Measurements from ENCODE around the gene ATP2B2.

Gene ATP2B2

GRCh38 chr3:10524270-10524669, 18.9 kb upstream of the ATP2B2 start:
- no peak for TF ChIP-seq CTCF (IDR thresholded peaks at IDR 0.05; ENCODE audit: insufficient read depth, low read depth, low read length, missing control alignments)
- no peak for DNase-seq (ENCODE audit: low read depth)

GRCh38 chr3:10523561-10523960, 18.2 kb upstream of the ATP2B2 start:
- DNase-seq (ENCODE audit: low read depth), result no peak
- no peak overlapping the region for H3K4me3 ChIP-seq (ENCODE audit: low read length)
- TF ChIP-seq CTCF (IDR thresholded peaks at IDR 0.05; ENCODE audit: insufficient read depth, low read depth, low read length, missing control alignments), result no peak

More at GRCh38 chr3:10524270-10524669, 18.9 kb upstream of the ATP2B2 start:
- no peak overlapping the region for H3K4me3 ChIP-seq (ENCODE audit: low read length)

- no peak for TF ChIP-seq CTCF (IDR thresholded peaks at IDR 0.05; ENCODE audit: insufficient read depth, low read depth, low read length, missing control alignments)
- H3K4me3 ChIP-seq (ENCODE audit: low read length), result no peak overlapping the region
- no peak for DNase-seq (ENCODE audit: low read depth)
Measured at GRCh38 chr3:10522646-10523303, 17.4 kb upstream of the ATP2B2 start.

GRCh38 chr3:10521772-10522441, 16.5 kb upstream of the ATP2B2 start:
- TF ChIP-seq CTCF (IDR thresholded peaks at IDR 0.05; ENCODE audit: insufficient read depth, low read depth, low read length, missing control alignments), result no peak
- no peak overlapping the region for H3K4me3 ChIP-seq (ENCODE audit: low read length)
- DNase-seq (ENCODE audit: low read depth), result no peak

GRCh38 chr3:10520072-10520471, 14.7 kb upstream of the ATP2B2 start:
- no peak overlapping the region for H3K4me3 ChIP-seq (ENCODE audit: low read length)
- DNase-seq (ENCODE audit: low read depth), result no peak
- TF ChIP-seq CTCF (IDR thresholded peaks at IDR 0.05; ENCODE audit: insufficient read depth, low read depth, low read length, missing control alignments), result no peak

GRCh38 chr3:10519236-10519635, 13.8 kb upstream of the ATP2B2 start:
- TF ChIP-seq CTCF (IDR thresholded peaks at IDR 0.05; ENCODE audit: insufficient read depth, low read depth, low read length, missing control alignments), result no peak
- H3K4me3 ChIP-seq (ENCODE audit: low read length), result no peak overlapping the region
- DNase-seq (ENCODE audit: low read depth), result no peak

Measured in epithelial cell of esophagus (primary cell).